GM12878 (cell line): ENCODE data around the gene CNR2. TPM values are rescaled to one million over a fixed set of nuclear protein-coding genes. Genes with fewer than 3 reads are reported as not detected.

ENCODE experiments used
- BRCA1 ChIP-seq: IDR thresholded peaks from 2 replicates; pipeline ENCODE4 v1.6.1; 2011; ENCODE audit warnings: low read depth, low read length, improper control_type of control experiment
- CEBPB ChIP-seq, 2 experiments: fragments of 150-350 bp in 1 of 2; IDR thresholded peaks; 2 replicates each; pipeline ENCODE4 v1.6.1; 2012 to 2014; ENCODE audit warnings: low read depth in 2 of 2, low read length in 2 of 2, borderline replicate concordance in 1 of 2, inconsistent platforms in 1 of 2
- CHD4 ChIP-seq: fragments of 200-600 bp; sonication (generic); IDR thresholded peaks from 2 replicates; pipeline ENCODE4 v1.6.1; 2016; ENCODE audit warnings: mild to moderate bottlenecking
- CREB1 ChIP-seq: IDR thresholded peaks from 2 replicates; pipeline ENCODE4 v1.6.1; 2012; ENCODE audit warnings: low read depth, mild to moderate bottlenecking, inconsistent platforms
- HDAC2 ChIP-seq: fragments of 200-600 bp; sonication (generic); IDR thresholded peaks from 2 replicates; pipeline ENCODE4 v1.6.1; 2017
- IKZF2 ChIP-seq, 2 experiments: fragments of 450-650 bp; IDR thresholded peaks; 2 replicates each; pipeline ENCODE4 v1.6.1; 2017; ENCODE audit warnings: mild to moderate bottlenecking in 2 of 2, moderate library complexity in 2 of 2
- KDM1A ChIP-seq: fragments of 200-600 bp; sonication (generic); IDR thresholded peaks from 2 replicates; pipeline ENCODE4 v1.6.1; 2016; ENCODE audit warnings: borderline replicate concordance
- POLR2AphosphoS5 ChIP-seq: IDR thresholded peaks from 2 replicates; pipeline ENCODE4 v1.6.1; 2011; ENCODE audit warnings: mild to moderate bottlenecking, low read length, inconsistent platforms
- RAD51 ChIP-seq: fragments of 450-650 bp; IDR thresholded peaks from 2 replicates; pipeline ENCODE4 v1.6.1; 2016; ENCODE audit warnings: moderate library complexity, mild to moderate bottlenecking, inconsistent platforms
- polyA plus RNA-seq, 11 experiments: library from polyadenylated mRNA; depleted of rRNA in 4 of 11; unstranded in 6 of 11; stranded (reverse) in 5 of 11; fragments of >200 nt; fragmentation: Nextera tagmentation in 4 of 11; fragmentation: Illumina TruSeq in 1 of 11; extraction: Ambion mirVana in 4 of 11; extraction: Trizol in 1 of 11; gene quantifications; 1 replicate in 1 of 11; 2 replicates in 10 of 11; pipeline versions ENCODE4 v1.2.1 to v1.2.3, GENCODE V29; 2011 to 2016; ENCODE audit warnings: inconsistent platforms in 2 of 11, missing spikeins in 2 of 11, low read depth in 1 of 11
- total RNA-seq, 4 experiments: library from RNA; depleted of rRNA in 3 of 4; stranded (reverse); fragments of >200 nt in 3 of 4; fragmentation: Illumina TruSeq in 1 of 4; extraction: Trizol in 1 of 4; gene quantifications; 2 replicates each; pipeline versions ENCODE4 v1.2.1 to v1.2.3, GENCODE V29; 2013 to 2021
- TF ChIP-seq, protein P1 (sequence below): fragments of 450-650 bp; IDR thresholded peaks from 2 replicates; pipeline ENCODE4 v1.6.1; 2017; ENCODE audit warnings: mild to moderate bottlenecking
- TF ChIP-seq, protein P2 (sequence below): fragments of 450-650 bp; IDR thresholded peaks from 2 replicates; pipeline ENCODE4 v1.6.1; 2017; ENCODE audit warnings: borderline replicate concordance
- TF ChIP-seq, protein P3 (sequence below): fragments of 450-650 bp; formaldehyde crosslinking; IDR thresholded peaks from 2 replicates; pipeline ENCODE4 v1.5.0; 2022; ENCODE audit warnings: mild to moderate bottlenecking, missing genetic modification characterization
- TF ChIP-seq, protein P4 (sequence below): fragments of 450-650 bp; IDR thresholded peaks from 2 replicates; pipeline ENCODE4 v1.6.1; 2017; ENCODE audit warnings: mild to moderate bottlenecking, low read depth, inconsistent platforms; ENCODE audit not compliant: poor library complexity, severe bottlenecking
- TF ChIP-seq, protein P5 (sequence below): fragments of 450-650 bp; IDR thresholded peaks from 2 replicates; pipeline ENCODE4 v1.6.1; 2017; ENCODE audit warnings: mild to moderate bottlenecking, moderate library complexity
- TF ChIP-seq, protein P6 (sequence below): fragments of 450-650 bp; IDR thresholded peaks from 2 replicates; pipeline ENCODE4 v1.6.1; 2014; ENCODE audit warnings: mild to moderate bottlenecking

CNR2 gene
- total and polyA plus RNA-seq, 10 of the 15 experiments (the other 5 are each of a cell fraction or from before 2014, with no cell fraction given): 0.46 to 19.8 (median 12.2) TPM

DNA sequence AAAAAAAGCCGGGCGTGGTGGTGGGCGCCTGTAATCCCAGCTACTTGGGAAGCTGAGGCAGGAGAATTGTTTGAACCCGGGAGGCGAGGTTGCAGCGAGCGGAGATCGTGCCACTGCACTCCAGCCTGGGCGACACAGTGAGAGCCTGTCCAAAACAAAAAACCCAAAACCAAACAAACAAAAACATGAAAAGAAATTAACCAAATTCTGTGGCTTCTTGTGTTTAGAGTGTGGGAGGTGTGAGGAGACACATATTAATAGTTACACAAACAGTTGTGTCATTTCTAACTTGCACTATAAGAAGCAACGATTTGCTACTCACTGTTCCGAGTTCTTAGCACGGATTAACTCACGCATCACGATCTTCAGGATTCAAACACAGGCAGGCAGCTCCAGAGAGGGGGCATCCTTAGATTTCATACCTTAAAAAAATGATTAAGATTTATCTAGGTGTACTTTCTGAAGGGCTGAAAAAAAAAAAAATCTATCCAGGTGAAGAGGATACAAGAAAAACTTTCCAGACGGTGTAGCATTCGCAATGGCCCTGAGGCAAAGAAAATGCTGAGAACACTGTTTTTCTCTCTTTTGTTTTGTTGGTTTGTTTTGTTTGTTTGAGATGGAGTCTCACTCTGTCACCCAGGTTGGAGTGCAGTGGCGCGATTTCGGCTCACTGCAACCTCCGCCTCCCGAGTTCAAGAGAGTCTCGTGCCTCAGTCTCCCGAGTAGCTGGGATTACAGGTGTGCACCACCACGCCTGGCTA, 87.2 kb downstream of the CNR2 start (continued):
- TF ChIP-seq POLR2AphosphoS5: peak; percentile 16; the same call in 1 of the 2 replicates
- peak in 1 of 2 experiments; percentile 45; a peak in 2 of 4 replicates for TF ChIP-seq IKZF2 (IDR thresholded peaks at IDR 0.05)
- TF ChIP-seq, protein P1, sequence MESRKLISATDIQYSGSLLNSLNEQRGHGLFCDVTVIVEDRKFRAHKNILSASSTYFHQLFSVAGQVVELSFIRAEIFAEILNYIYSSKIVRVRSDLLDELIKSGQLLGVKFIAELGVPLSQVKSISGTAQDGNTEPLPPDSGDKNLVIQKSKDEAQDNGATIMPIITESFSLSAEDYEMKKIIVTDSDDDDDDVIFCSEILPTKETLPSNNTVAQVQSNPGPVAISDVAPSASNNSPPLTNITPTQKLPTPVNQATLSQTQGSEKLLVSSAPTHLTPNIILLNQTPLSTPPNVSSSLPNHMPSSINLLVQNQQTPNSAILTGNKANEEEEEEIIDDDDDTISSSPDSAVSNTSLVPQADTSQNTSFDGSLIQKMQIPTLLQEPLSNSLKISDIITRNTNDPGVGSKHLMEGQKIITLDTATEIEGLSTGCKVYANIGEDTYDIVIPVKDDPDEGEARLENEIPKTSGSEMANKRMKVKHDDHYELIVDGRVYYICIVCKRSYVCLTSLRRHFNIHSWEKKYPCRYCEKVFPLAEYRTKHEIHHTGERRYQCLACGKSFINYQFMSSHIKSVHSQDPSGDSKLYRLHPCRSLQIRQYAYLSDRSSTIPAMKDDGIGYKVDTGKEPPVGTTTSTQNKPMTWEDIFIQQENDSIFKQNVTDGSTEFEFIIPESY: no peak
- TF ChIP-seq, protein P2, sequence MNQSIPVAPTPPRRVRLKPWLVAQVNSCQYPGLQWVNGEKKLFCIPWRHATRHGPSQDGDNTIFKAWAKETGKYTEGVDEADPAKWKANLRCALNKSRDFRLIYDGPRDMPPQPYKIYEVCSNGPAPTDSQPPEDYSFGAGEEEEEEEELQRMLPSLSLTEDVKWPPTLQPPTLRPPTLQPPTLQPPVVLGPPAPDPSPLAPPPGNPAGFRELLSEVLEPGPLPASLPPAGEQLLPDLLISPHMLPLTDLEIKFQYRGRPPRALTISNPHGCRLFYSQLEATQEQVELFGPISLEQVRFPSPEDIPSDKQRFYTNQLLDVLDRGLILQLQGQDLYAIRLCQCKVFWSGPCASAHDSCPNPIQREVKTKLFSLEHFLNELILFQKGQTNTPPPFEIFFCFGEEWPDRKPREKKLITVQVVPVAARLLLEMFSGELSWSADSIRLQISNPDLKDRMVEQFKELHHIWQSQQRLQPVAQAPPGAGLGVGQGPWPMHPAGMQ: no peak
- TF ChIP-seq, protein P3, sequence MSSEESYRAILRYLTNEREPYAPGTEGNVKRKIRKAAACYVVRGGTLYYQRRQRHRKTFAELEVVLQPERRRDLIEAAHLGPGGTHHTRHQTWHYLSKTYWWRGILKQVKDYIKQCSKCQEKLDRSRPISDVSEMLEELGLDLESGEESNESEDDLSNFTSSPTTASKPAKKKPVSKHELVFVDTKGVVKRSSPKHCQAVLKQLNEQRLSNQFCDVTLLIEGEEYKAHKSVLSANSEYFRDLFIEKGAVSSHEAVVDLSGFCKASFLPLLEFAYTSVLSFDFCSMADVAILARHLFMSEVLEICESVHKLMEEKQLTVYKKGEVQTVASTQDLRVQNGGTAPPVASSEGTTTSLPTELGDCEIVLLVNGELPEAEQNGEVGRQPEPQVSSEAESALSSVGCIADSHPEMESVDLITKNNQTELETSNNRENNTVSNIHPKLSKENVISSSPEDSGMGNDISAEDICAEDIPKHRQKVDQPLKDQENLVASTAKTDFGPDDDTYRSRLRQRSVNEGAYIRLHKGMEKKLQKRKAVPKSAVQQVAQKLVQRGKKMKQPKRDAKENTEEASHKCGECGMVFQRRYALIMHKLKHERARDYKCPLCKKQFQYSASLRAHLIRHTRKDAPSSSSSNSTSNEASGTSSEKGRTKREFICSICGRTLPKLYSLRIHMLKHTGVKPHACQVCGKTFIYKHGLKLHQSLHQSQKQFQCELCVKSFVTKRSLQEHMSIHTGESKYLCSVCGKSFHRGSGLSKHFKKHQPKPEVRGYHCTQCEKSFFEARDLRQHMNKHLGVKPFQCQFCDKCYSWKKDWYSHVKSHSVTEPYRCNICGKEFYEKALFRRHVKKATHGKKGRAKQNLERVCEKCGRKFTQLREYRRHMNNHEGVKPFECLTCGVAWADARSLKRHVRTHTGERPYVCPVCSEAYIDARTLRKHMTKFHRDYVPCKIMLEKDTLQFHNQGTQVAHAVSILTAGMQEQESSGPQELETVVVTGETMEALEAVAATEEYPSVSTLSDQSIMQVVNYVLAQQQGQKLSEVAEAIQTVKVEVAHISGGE (CRISPR knock-in tag): no peak
- TF ChIP-seq BRCA1: no peak
- TF ChIP-seq CEBPB (IDR thresholded peaks at IDR 0.05; ENCODE audit: borderline replicate concordance in 1 of 2, low read depth in 2 of 2, low read length in 2 of 2): no peak
- TF ChIP-seq RAD51: no peak
- TF ChIP-seq, protein P4, sequence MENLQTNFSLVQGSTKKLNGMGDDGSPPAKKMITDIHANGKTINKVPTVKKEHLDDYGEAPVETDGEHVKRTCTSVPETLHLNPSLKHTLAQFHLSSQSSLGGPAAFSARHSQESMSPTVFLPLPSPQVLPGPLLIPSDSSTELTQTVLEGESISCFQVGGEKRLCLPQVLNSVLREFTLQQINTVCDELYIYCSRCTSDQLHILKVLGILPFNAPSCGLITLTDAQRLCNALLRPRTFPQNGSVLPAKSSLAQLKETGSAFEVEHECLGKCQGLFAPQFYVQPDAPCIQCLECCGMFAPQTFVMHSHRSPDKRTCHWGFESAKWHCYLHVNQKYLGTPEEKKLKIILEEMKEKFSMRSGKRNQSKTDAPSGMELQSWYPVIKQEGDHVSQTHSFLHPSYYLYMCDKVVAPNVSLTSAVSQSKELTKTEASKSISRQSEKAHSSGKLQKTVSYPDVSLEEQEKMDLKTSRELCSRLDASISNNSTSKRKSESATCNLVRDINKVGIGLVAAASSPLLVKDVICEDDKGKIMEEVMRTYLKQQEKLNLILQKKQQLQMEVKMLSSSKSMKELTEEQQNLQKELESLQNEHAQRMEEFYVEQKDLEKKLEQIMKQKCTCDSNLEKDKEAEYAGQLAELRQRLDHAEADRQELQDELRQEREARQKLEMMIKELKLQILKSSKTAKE: peak; percentile 78
- TF ChIP-seq, protein P5, sequence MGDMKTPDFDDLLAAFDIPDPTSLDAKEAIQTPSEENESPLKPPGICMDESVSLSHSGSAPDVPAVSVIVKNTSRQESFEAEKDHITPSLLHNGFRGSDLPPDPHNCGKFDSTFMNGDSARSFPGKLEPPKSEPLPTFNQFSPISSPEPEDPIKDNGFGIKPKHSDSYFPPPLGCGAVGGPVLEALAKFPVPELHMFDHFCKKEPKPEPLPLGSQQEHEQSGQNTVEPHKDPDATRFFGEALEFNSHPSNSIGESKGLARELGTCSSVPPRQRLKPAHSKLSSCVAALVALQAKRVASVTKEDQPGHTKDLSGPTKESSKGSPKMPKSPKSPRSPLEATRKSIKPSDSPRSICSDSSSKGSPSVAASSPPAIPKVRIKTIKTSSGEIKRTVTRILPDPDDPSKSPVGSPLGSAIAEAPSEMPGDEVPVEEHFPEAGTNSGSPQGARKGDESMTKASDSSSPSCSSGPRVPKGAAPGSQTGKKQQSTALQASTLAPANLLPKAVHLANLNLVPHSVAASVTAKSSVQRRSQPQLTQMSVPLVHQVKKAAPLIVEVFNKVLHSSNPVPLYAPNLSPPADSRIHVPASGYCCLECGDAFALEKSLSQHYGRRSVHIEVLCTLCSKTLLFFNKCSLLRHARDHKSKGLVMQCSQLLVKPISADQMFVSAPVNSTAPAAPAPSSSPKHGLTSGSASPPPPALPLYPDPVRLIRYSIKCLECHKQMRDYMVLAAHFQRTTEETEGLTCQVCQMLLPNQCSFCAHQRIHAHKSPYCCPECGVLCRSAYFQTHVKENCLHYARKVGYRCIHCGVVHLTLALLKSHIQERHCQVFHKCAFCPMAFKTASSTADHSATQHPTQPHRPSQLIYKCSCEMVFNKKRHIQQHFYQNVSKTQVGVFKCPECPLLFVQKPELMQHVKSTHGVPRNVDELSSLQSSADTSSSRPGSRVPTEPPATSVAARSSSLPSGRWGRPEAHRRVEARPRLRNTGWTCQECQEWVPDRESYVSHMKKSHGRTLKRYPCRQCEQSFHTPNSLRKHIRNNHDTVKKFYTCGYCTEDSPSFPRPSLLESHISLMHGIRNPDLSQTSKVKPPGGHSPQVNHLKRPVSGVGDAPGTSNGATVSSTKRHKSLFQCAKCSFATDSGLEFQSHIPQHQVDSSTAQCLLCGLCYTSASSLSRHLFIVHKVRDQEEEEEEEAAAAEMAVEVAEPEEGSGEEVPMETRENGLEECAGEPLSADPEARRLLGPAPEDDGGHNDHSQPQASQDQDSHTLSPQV: no peak
- TF ChIP-seq CHD4: no peak
- TF ChIP-seq, protein P6, sequence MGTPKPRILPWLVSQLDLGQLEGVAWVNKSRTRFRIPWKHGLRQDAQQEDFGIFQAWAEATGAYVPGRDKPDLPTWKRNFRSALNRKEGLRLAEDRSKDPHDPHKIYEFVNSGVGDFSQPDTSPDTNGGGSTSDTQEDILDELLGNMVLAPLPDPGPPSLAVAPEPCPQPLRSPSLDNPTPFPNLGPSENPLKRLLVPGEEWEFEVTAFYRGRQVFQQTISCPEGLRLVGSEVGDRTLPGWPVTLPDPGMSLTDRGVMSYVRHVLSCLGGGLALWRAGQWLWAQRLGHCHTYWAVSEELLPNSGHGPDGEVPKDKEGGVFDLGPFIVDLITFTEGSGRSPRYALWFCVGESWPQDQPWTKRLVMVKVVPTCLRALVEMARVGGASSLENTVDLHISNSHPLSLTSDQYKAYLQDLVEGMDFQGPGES: no peak
- TF ChIP-seq KDM1A: no peak
- TF ChIP-seq HDAC2: no peak
- no peak; the same call in 1 of the 2 replicates for TF ChIP-seq CREB1
